ENCODE measurements around the gene OR6C65. TPM values are rescaled to one million over a fixed set of nuclear protein-coding genes. Genes with fewer than 3 reads are reported as not detected.
"Not testable (repeated sequence)": the region's sequence is repeated elsewhere in the genome, so short reads cannot be mapped to it uniquely, and the experiment has no call there.

OR6C65 gene
- polyA plus RNA-seq, 1 experiment = not detected

DNA sequence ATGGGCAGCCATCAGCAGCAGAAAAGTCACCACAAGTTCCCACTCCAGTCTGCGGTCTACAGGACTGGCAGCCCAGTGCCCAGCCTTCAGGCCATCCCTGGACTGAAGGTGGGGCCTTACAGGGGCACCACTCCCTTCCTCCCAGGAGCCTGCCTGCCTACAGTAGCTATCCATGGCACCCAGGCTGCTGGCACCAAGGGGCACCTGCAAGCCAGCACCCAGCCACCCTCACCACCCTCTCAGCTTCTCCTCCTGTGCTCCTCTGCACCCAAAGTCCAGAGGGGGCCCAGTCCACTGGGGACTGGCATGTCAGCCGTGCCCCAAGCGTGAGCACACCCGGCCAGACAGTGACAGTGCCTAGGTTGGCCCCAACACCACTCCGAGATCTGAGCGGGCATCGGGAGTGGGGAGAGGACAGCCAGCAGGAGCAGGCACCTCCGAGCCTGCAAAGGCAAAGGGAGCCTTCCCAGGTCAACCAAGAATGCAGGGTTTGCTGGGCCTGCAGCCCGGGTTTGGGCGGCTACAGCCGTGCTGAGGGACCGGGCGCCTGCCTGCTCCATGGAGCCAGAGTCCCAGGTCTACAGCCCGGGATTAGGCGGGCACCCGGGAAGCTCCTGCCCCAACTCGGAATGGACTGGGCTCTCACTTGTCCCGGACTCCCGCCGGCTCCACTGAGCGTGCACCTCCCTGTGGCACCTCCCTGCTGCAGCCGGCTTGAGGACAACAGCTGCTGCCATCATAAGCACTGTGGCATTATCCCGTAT lies 8.1 kb upstream of the OR6C65 start:
- H3K27ac ChIP-seq (ENCODE audit: low read depth, low read length) = no peak overlapping the region
- CTCF ChIA-PET = no interaction called here
- no peak for DNase-seq (ENCODE audit: low read depth, low spot score)
- H3K9me3 ChIP-seq (ENCODE audit: control insufficient read depth, insufficient read depth, low read length) = peaks cover 4% of the 10 kb centered on the region; the same call in 1 of the 2 replicates
- POLR2A ChIA-PET = no interaction called here
- TF ChIP-seq, protein P1, sequence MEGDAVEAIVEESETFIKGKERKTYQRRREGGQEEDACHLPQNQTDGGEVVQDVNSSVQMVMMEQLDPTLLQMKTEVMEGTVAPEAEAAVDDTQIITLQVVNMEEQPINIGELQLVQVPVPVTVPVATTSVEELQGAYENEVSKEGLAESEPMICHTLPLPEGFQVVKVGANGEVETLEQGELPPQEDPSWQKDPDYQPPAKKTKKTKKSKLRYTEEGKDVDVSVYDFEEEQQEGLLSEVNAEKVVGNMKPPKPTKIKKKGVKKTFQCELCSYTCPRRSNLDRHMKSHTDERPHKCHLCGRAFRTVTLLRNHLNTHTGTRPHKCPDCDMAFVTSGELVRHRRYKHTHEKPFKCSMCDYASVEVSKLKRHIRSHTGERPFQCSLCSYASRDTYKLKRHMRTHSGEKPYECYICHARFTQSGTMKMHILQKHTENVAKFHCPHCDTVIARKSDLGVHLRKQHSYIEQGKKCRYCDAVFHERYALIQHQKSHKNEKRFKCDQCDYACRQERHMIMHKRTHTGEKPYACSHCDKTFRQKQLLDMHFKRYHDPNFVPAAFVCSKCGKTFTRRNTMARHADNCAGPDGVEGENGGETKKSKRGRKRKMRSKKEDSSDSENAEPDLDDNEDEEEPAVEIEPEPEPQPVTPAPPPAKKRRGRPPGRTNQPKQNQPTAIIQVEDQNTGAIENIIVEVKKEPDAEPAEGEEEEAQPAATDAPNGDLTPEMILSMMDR (IDR thresholded peaks at IDR 0.05; ENCODE audit: low read depth, low read length) = no peak
- no peaks in the 10 kb centered on the region for H3K27me3 ChIP-seq (ENCODE audit: control insufficient read depth, insufficient read depth, low read length)
- no peak overlapping the region for H3K4me3 ChIP-seq (ENCODE audit: low read depth, low read length)

DNA sequence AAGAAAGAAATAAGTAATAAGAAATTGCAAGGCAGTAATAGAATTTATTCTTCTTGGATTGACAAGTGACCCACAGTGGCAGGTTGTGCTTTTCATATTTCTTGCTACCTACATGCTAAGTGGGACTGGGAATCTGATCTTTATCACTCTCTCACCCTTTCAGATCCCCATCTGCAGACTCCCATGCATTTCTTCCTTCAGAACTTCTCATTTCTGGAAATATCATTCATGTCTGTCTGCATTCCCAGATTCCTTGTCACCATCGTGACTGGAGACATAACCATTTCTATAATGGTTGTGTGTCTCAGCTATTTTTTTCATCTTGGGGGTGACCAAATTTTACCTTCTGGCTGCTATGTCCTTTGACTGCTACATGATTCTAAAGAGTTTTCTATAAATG lies 4.0 kb upstream of the OR6C65 start:
- no peak overlapping the region for H3K27ac ChIP-seq (ENCODE audit: low read depth, low read length)
- H3K4me3 ChIP-seq (ENCODE audit: low read depth, low read length) = no peak overlapping the region
- H3K9me3 ChIP-seq (ENCODE audit: control insufficient read depth, insufficient read depth, low read length) = peaks cover 4% of the 10 kb centered on the region; the same call in 1 of the 2 replicates
- CTCF ChIA-PET = no interaction called here
- POLR2A ChIA-PET = no interaction called here
- TF ChIP-seq, protein P1 (IDR thresholded peaks at IDR 0.05; ENCODE audit: low read depth, low read length) = no peak
- no peaks in the 10 kb centered on the region for H3K27me3 ChIP-seq (ENCODE audit: control insufficient read depth, insufficient read depth, low read length)
- no peak for DNase-seq (ENCODE audit: low read depth, low spot score)

DNA sequence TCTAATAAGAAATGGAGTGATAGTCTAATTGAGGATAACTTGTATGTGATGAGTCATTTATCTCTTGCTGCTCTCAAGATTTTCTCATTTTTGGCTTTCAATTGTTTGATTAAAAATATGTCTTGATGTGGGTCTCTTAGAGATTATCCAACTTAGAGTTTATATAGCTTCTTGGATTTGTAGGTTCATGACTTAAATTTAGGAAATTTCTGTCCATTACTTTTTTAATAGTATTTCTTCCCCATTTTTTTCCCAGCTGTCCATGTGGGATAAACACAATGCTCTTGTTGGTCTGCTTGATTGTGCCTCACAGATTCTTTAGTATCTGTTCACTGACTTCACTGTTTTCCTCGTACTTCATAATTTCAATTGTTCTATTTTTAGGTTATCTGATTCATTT lies 7.5 kb downstream of the OR6C65 start:
- H3K27ac ChIP-seq (ENCODE audit: low read depth, low read length) = no peak overlapping the region
- CTCF ChIA-PET = no interaction called here
- H3K9me3 ChIP-seq (ENCODE audit: control insufficient read depth, insufficient read depth, low read length) = no peaks in the 10 kb centered on the region
- no peak for DNase-seq (ENCODE audit: low read depth, low spot score)
- POLR2A ChIA-PET = no interaction called here
- TF ChIP-seq, protein P1 (IDR thresholded peaks at IDR 0.05; ENCODE audit: low read depth, low read length) = no peak
- H3K4me3 ChIP-seq (ENCODE audit: low read depth, low read length) = no peak overlapping the region
- no peaks in the 10 kb centered on the region for H3K27me3 ChIP-seq (ENCODE audit: control insufficient read depth, insufficient read depth, low read length)

DNA sequence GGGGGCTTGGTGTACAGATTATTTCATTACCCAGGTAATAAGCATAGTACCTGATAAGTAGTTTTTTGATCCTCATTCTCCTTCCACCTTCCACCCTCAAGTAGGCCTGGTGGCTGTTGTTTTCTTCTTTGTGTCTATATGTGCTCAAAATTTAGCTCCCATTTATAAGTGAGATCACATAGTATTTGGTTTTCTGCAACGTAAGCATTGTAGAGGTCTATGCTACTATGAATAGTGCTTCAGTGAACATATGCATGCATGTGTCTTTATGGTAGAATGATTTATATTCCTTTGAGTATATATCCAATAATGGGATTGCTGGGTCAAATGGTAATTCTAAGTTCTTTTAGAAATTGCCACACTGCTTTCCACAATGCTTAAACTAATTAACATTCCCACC lies 8.8 kb downstream of the OR6C65 start:
- POLR2A ChIA-PET; H3K9me3 ChIP-seq (ENCODE audit: control insufficient read depth, insufficient read depth, low read length); H3K27me3 ChIP-seq (ENCODE audit: control insufficient read depth, insufficient read depth, low read length); CTCF ChIA-PET; DNase-seq (ENCODE audit: low read depth, low spot score); H3K4me3 ChIP-seq (ENCODE audit: low read depth, low read length); H3K27ac ChIP-seq (ENCODE audit: low read depth, low read length): not testable (repeated sequence)

DNA sequence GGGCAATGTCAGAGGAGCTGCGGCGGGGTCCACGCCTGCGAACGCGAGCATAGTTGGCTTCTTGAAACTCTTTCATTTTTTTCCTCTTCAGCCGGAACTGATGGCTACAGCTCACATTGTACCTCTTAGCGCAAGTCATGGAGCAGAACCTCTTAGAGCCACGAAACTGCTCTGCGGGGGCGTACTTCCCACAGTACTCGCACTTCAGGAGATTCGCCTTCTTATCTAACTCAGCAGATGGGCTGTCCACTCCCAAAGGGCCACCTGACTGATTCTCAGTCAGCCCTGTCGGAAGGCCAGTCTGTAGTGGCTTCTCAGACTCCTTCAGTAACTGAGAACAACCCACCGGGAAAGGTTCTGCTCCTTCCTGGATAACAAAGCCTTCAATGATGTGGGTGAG lies 11.8 kb downstream of the OR6C65 start:
- POLR2A ChIA-PET, CTCF ChIA-PET: not testable (repeated sequence)

DNA sequence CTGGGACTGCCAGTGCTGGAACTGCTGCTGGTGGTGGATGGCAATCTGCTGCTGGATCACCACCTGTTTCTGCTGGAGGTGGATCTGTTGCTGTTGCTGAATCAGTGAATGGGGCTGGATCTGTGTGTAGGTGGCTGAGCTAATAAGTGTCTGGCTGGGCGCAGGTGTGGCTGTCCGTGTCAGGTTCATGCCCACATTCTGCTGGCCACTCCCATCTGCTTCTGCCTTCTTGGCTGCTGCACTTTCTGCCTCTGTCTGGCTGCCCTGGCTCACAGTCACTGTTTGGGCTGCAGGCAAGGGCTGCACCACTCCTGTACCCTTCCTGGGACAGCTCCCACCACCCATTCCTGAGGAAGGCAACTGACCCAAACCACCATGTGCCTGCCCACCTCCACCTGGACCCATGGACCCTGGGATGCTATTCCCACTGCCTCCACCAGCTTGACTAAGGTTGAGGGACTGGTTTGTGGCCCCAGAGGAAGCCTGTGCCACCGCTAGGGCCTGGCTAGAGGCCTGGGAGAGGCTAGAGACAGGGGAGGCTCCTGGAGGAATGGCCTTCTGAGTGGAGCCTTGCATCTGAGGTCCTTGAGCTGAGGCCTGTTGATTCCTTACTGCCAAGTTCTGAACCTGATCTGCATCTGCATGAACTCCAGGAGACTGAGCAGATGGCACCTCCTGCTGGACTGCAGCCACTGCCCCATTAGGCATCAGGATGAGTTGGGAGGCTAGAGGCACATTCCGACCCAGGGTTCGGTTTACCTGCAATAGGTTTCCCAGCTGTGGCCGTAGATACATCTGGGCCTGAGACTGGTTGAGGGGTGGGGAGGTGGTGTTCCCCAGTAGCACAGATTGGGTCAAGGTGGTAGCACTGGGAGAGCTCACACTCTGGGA lies 13.4 kb downstream of the OR6C65 start:
- H3K4me3 ChIP-seq (ENCODE audit: low read depth, low read length); CTCF ChIA-PET; H3K27ac ChIP-seq (ENCODE audit: low read depth, low read length); DNase-seq (ENCODE audit: low read depth, low spot score); H3K27me3 ChIP-seq (ENCODE audit: control insufficient read depth, insufficient read depth, low read length); H3K9me3 ChIP-seq (ENCODE audit: control insufficient read depth, insufficient read depth, low read length); POLR2A ChIA-PET: not testable (repeated sequence)

More for the DNA sequence above, 11.8 kb downstream of the OR6C65 start:
- H3K27ac ChIP-seq (ENCODE audit: low read depth, low read length); H3K9me3 ChIP-seq (ENCODE audit: control insufficient read depth, insufficient read depth, low read length); H3K4me3 ChIP-seq (ENCODE audit: low read depth, low read length); DNase-seq (ENCODE audit: low read depth, low spot score); H3K27me3 ChIP-seq (ENCODE audit: control insufficient read depth, insufficient read depth, low read length): not testable (repeated sequence)

DNA sequence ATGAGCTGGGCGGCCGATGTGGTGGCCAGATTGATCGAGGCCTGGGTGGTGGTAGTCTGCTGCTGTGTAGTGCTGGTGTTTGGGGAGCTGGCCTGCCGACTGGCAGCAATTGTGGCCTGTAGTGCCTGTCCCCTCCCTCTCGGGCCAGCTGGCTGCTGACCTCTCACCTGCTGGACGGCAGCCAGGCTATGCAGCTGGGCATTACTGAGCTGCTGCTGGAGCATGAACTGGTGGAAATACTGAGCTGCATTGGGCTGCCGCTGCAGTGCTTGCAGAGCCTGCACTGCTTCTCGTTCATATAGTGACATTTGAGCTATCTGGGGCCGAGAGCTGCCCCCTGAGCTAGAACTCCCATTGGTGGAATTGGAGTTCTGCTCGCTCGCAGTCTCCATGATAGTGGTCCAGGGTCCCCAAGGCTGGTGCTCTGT lies 14.1 kb downstream of the OR6C65 start:
- H3K27me3 ChIP-seq (ENCODE audit: control insufficient read depth, insufficient read depth, low read length); DNase-seq (ENCODE audit: low read depth, low spot score); H3K4me3 ChIP-seq (ENCODE audit: low read depth, low read length); CTCF ChIA-PET; POLR2A ChIA-PET; H3K9me3 ChIP-seq (ENCODE audit: control insufficient read depth, insufficient read depth, low read length); H3K27ac ChIP-seq (ENCODE audit: low read depth, low read length): not testable (repeated sequence)

DNA sequence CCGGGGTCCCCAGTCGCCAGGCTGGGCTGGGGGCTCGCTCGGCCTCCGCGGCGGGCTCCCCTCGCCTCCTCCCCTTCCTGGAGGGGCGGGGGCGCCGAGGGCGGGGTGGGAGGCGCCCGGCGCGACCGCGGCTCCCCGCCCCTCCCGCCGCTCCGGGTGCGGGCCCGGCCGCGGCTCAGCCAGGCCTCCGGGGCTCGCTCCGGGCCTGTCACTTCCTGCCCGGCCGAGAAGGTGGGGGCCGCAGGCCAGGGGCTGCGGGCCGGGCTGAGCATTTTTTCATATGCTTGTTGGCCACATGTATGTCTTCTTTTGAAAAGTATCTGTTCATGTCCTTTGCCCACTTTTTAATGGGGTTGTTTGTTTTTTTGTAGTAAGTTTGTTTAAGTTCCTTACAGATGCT lies 14.6 kb downstream of the OR6C65 start:
- H3K9me3 ChIP-seq (ENCODE audit: control insufficient read depth, insufficient read depth, low read length); H3K4me3 ChIP-seq (ENCODE audit: low read depth, low read length); CTCF ChIA-PET; H3K27me3 ChIP-seq (ENCODE audit: control insufficient read depth, insufficient read depth, low read length); H3K27ac ChIP-seq (ENCODE audit: low read depth, low read length); DNase-seq (ENCODE audit: low read depth, low spot score); POLR2A ChIA-PET: not testable (repeated sequence)
